Measurements from ENCODE around the gene ABHD3.
"Not testable (repeated sequence)": the region's sequence is repeated elsewhere in the genome, so short reads cannot be mapped to it uniquely, and the experiment has no call there.

The ABHD3 gene

GRCh38 chr18:21733011-21733410 lies 28.4 kb upstream of the ABHD3 start:
- no peaks in the 10 kb centered on the region for H3K27me3 Mint-ChIP-seq
- H3K27ac Mint-ChIP-seq = no peak overlapping the region
- H3K36me3 Mint-ChIP-seq = peaks cover 7% of the 10 kb centered on the region
- H3K4me3 Mint-ChIP-seq = no peak overlapping the region
- H3K4me1 Mint-ChIP-seq (ENCODE audit: low read depth) = no peaks in the 10 kb centered on the region
- H3K9me3 Mint-ChIP-seq (ENCODE audit: low read depth) = peaks cover 8% of the 10 kb centered on the region

GRCh38 chr18:21727702-21728101 lies 23.1 kb upstream of the ABHD3 start:
- Mint-ChIP-seq H3K4me3 (no peak overlapping the region), H3K4me1 (ENCODE audit: low read depth) (no peaks in the 10 kb centered on the region), H3K9me3 (ENCODE audit: low read depth) (no peaks in the 10 kb centered on the region), H3K27ac (no peak overlapping the region), H3K36me3 (peaks cover 2% of the 10 kb centered on the region), H3K27me3 (no peaks in the 10 kb centered on the region)

- H3K27me3 Mint-ChIP-seq = no peaks in the 10 kb centered on the region
- H3K4me3 Mint-ChIP-seq = no peak overlapping the region
- no peaks in the 10 kb centered on the region for H3K36me3 Mint-ChIP-seq
- no peaks in the 10 kb centered on the region for H3K4me1 Mint-ChIP-seq (ENCODE audit: low read depth)
- H3K9me3 Mint-ChIP-seq (ENCODE audit: low read depth) = no peaks in the 10 kb centered on the region
- H3K27ac Mint-ChIP-seq = no peak overlapping the region
Observed at GRCh38 chr18:21725201-21725600, 20.6 kb upstream of the ABHD3 start.

GRCh38 chr18:21722687-21723086 lies 18.1 kb upstream of the ABHD3 start:
- no peaks in the 10 kb centered on the region for H3K4me1 Mint-ChIP-seq (ENCODE audit: low read depth)
- H3K9me3 Mint-ChIP-seq (ENCODE audit: low read depth) = peaks cover 2% of the 10 kb centered on the region
- no peaks in the 10 kb centered on the region for H3K27me3 Mint-ChIP-seq
- H3K27ac Mint-ChIP-seq = no peak overlapping the region
- no peak overlapping the region for H3K4me3 Mint-ChIP-seq
- no peaks in the 10 kb centered on the region for H3K36me3 Mint-ChIP-seq

- no peak overlapping the region for H3K4me3 Mint-ChIP-seq
- H3K27ac Mint-ChIP-seq = no peak overlapping the region
- no peaks in the 10 kb centered on the region for H3K27me3 Mint-ChIP-seq
- H3K9me3 Mint-ChIP-seq (ENCODE audit: low read depth) = peaks cover 18% of the 10 kb centered on the region
- peaks cover 9% of the 10 kb centered on the region for H3K36me3 Mint-ChIP-seq
- peaks cover 2% of the 10 kb centered on the region for H3K4me1 Mint-ChIP-seq (ENCODE audit: low read depth)
Observed at GRCh38 chr18:21714474-21714873, 9.9 kb upstream of the ABHD3 start.

- H3K4me3 Mint-ChIP-seq; H3K9me3 Mint-ChIP-seq (ENCODE audit: low read depth); H3K36me3 Mint-ChIP-seq; H3K27me3 Mint-ChIP-seq; H3K27ac Mint-ChIP-seq: not testable (repeated sequence)
- peaks cover 30% of the 10 kb centered on the region for H3K4me1 Mint-ChIP-seq (ENCODE audit: low read depth)
Observed at GRCh38 chr18:21707130-21707529, 2.6 kb upstream of the ABHD3 start.

- Mint-ChIP-seq H3K27ac (no peak overlapping the region), H3K4me3 (no peak overlapping the region), H3K36me3 (no peaks in the 10 kb centered on the region), H3K27me3 (no peaks in the 10 kb centered on the region), H3K9me3 (ENCODE audit: low read depth) (no peaks in the 10 kb centered on the region), H3K4me1 (ENCODE audit: low read depth) (peaks cover 30% of the 10 kb centered on the region)
Observed at GRCh38 chr18:21706386-21706865, 1.9 kb upstream of the ABHD3 start.

GRCh38 chr18:21703241-21703820 lies 1.2 kb downstream of the ABHD3 start:
- Mint-ChIP-seq H3K4me1 (ENCODE audit: low read depth) (peaks cover 28% of the 10 kb centered on the region), H3K4me3 (peak overlapping the region; percentile 94)

GRCh38 chr18:21702602-21703001 lies 2.0 kb downstream of the ABHD3 start:
- H3K4me3 Mint-ChIP-seq = peak overlapping the region; percentile 94
- no peaks in the 10 kb centered on the region for H3K27me3 Mint-ChIP-seq
- H3K27ac Mint-ChIP-seq = peak overlapping the region; percentile 41
- no peaks in the 10 kb centered on the region for H3K9me3 Mint-ChIP-seq (ENCODE audit: low read depth)
- peaks cover 28% of the 10 kb centered on the region for H3K4me1 Mint-ChIP-seq (ENCODE audit: low read depth)
- H3K36me3 Mint-ChIP-seq = peaks cover 5% of the 10 kb centered on the region

More at GRCh38 chr18:21703241-21703820, 1.2 kb downstream of the ABHD3 start:
- no peaks in the 10 kb centered on the region for H3K27me3 Mint-ChIP-seq
- peak overlapping the region; percentile 89 for H3K27ac Mint-ChIP-seq
- no peaks in the 10 kb centered on the region for H3K9me3 Mint-ChIP-seq (ENCODE audit: low read depth)
- H3K36me3 Mint-ChIP-seq = peaks cover 2% of the 10 kb centered on the region

GRCh38 chr18:21701621-21702020 lies 3.0 kb downstream of the ABHD3 start:
- no peak overlapping the region for H3K27ac Mint-ChIP-seq
- H3K4me3 Mint-ChIP-seq = no peak overlapping the region
- peaks cover 28% of the 10 kb centered on the region for H3K4me1 Mint-ChIP-seq (ENCODE audit: low read depth)
- H3K27me3 Mint-ChIP-seq = no peaks in the 10 kb centered on the region
- H3K36me3 Mint-ChIP-seq = peaks cover 5% of the 10 kb centered on the region
- H3K9me3 Mint-ChIP-seq (ENCODE audit: low read depth) = no peaks in the 10 kb centered on the region

GRCh38 chr18:21700528-21701075 lies 4.0 kb downstream of the ABHD3 start:
- no peaks in the 10 kb centered on the region for H3K27me3 Mint-ChIP-seq
- H3K36me3 Mint-ChIP-seq = peaks cover 5% of the 10 kb centered on the region

GRCh38 chr18:21693322-21693721 lies 11.3 kb downstream of the ABHD3 start:
- H3K4me1 Mint-ChIP-seq (ENCODE audit: low read depth) = peaks cover 10% of the 10 kb centered on the region
- H3K36me3 Mint-ChIP-seq = peaks cover 32% of the 10 kb centered on the region
- peaks cover 3% of the 10 kb centered on the region for H3K9me3 Mint-ChIP-seq (ENCODE audit: low read depth)
- H3K27ac Mint-ChIP-seq = no peak overlapping the region
- no peak overlapping the region for H3K4me3 Mint-ChIP-seq
- no peaks in the 10 kb centered on the region for H3K27me3 Mint-ChIP-seq

More at GRCh38 chr18:21700528-21701075, 4.0 kb downstream of the ABHD3 start:
- Mint-ChIP-seq H3K4me1 (ENCODE audit: low read depth) (peaks cover 26% of the 10 kb centered on the region), H3K4me3 (no peak overlapping the region), H3K27ac (no peak overlapping the region), H3K9me3 (ENCODE audit: low read depth) (no peaks in the 10 kb centered on the region)

GRCh38 chr18:21689736-21690135 lies 14.8 kb downstream of the ABHD3 start:
- Mint-ChIP-seq H3K27me3 (no peaks in the 10 kb centered on the region), H3K36me3 (peaks cover 30% of the 10 kb centered on the region), H3K27ac (no peak overlapping the region), H3K9me3 (ENCODE audit: low read depth) (peaks cover 3% of the 10 kb centered on the region), H3K4me3 (no peak overlapping the region), H3K4me1 (ENCODE audit: low read depth) (peaks cover 9% of the 10 kb centered on the region)

- Mint-ChIP-seq H3K9me3 (ENCODE audit: low read depth) (peaks cover 1% of the 10 kb centered on the region), H3K27ac (no peak overlapping the region), H3K27me3 (no peaks in the 10 kb centered on the region), H3K4me1 (ENCODE audit: low read depth) (peaks cover 7% of the 10 kb centered on the region), H3K36me3 (peaks cover 21% of the 10 kb centered on the region), H3K4me3 (no peak overlapping the region)
Observed at GRCh38 chr18:21686282-21687105, 18.1 kb downstream of the ABHD3 start.

GRCh38 chr18:21685556-21685981 lies 19.0 kb downstream of the ABHD3 start:
- H3K4me3 Mint-ChIP-seq; H3K4me1 Mint-ChIP-seq (ENCODE audit: low read depth); H3K27me3 Mint-ChIP-seq; H3K9me3 Mint-ChIP-seq (ENCODE audit: low read depth): not testable (repeated sequence)
- Mint-ChIP-seq H3K36me3 (peaks cover 14% of the 10 kb centered on the region), H3K27ac (peak overlapping the region; percentile 30)
